WTC11 (cell line): ENCODE measurements around the gene GATB.

ENCODE experiments used
- ATF2 ChIP-seq: sonication (generic); formaldehyde crosslinking; IDR thresholded peaks from 2 replicates; pipeline ENCODE4 v1.8.1; 2022; ENCODE audit warnings: low read depth, missing genetic modification reagents, borderline replicate concordance
- CTCF ChIP-seq: fragments of 200-600 bp; IDR thresholded peaks from 2 replicates; pipeline ENCODE4 v1.8.0; 2022; ENCODE audit warnings: antibody characterized with exemption

- TF ChIP-seq ATF2 (CRISPR knock-in tag) = no peak
- TF ChIP-seq CTCF = no peak
These were observed 5.9 kb upstream of the GATB start for GRCh38 chr4:151766691-151767090.
